ENCODE measurements around the gene KLHL29. TPM values are rescaled to one million over a fixed set of nuclear protein-coding genes. Genes with fewer than 3 reads are reported as not detected.
A peak's percentile ranks its signal among the peaks of the same experiment; 100 is the strongest.

Gene KLHL29
- total and polyA plus RNA-seq, 9 donors: 3.0 to 6.6 (median 3.9) TPM

DNA sequence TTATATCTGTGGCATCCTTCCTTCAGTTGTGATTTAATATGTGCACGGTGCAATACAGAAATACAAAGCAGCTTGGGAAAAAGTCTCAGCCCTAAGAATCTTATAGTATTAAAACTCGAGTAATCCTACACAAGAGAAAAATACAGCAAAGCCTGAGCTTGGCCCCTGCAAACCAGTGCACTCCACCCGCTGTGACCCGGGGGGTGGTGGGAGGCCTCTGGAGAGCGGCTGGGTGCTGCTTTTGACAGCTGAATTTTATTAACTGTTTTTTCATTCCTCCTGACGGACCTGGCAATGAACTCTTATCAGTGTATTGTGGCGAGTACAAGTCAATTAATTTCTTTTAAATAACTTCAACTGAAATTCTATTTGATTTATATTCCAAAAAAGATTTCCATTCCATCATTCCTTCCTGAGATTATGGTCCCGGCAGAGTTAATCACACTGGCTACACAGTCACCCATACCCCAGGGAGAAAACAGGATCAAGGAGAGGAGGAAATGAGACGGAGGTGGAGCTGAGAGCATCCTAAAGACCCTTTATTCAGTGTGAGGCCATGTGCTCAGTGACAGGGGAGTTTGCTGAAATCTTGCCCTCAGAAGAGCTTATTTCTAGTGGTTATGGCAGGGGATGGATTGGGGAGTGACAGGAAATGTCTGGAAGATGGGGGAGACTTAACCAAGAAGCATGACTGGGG lies 124.8 kb downstream of the KLHL29 start:
- no peak for DNase-seq
- no peak overlapping the region for H3K27ac ChIP-seq
- no peaks in the 10 kb centered on the region for H3K36me3 ChIP-seq
- intact Hi-C loops (cut with DNase I): no loop called here
- H3K4me1 ChIP-seq (ENCODE audit: insufficient read depth): peaks cover 4% of the 10 kb centered on the region
- 38 to 63% (median 48%) methylated on average over 9 of the region's 9 CpGs for WGBS, 3 donors
- TF ChIP-seq CTCF (IDR thresholded peaks at IDR 0.05) (no peak), POLR2A (IDR thresholded peaks at IDR 0.05) (no peak), EP300 (IDR thresholded peaks at IDR 0.05) (no peak)
- H3K4me3 ChIP-seq: no peak overlapping the region
- H3K9me3 ChIP-seq: no peaks in the 10 kb centered on the region
- H3K27me3 ChIP-seq: no peaks in the 10 kb centered on the region

GRCh38 chr2:23510471-23510870 lies 125.5 kb downstream of the KLHL29 start:
- Histone ChIP-seq H3K27ac (no peak overlapping the region), H3K27me3 (no peaks in the 10 kb centered on the region), H3K36me3 (no peaks in the 10 kb centered on the region), H3K9me3 (no peaks in the 10 kb centered on the region), H3K4me3 (no peak overlapping the region), H3K4me1 (ENCODE audit: insufficient read depth) (peaks cover 4% of the 10 kb centered on the region)
- no peak for TF ChIP-seq CTCF (IDR thresholded peaks at IDR 0.05)
- 98 to 100% (median 99%) methylated on average over 5 of the region's 5 CpGs for whole genome bisulfite sequencing, 3 donors
- no peak for DNase-seq
- intact Hi-C loops (cut with DNase I): no loop called here

DNA sequence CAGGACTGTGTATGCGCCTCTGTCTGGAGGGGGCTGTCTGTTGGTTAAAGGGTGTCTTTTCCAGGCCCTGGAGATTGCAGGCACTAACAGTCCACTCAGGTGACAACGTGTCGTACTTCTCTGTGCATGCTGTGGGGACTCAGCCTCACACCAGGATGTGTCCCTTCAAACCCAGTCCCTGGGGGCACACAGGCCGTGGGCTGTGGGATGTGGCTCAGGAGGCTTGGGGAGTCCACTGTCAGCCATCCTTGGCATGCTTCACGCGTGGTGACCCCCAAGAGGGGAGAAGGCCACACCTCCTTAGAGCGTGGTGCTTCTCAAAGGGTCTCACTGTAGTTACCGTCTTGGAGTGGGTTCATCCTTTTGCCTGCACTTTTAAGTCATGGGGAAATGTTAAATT lies 127.8 kb downstream of the KLHL29 start:
- Histone ChIP-seq H3K4me1 (ENCODE audit: insufficient read depth) (no peaks in the 10 kb centered on the region), H3K27me3 (no peaks in the 10 kb centered on the region), H3K4me3 (no peak overlapping the region), H3K36me3 (no peaks in the 10 kb centered on the region), H3K9me3 (no peaks in the 10 kb centered on the region), H3K27ac (no peak overlapping the region)
- TF ChIP-seq POLR2A (IDR thresholded peaks at IDR 0.05) (no peak), CTCF (IDR thresholded peaks at IDR 0.05) (no peak), EP300 (IDR thresholded peaks at IDR 0.05) (no peak)
- intact Hi-C loops (cut with DNase I): no loop called here
- no peak for DNase-seq
- 87 to 94% (median 87%) methylated on average over 8 of the region's 8 CpGs for WGBS, 3 donors

DNA sequence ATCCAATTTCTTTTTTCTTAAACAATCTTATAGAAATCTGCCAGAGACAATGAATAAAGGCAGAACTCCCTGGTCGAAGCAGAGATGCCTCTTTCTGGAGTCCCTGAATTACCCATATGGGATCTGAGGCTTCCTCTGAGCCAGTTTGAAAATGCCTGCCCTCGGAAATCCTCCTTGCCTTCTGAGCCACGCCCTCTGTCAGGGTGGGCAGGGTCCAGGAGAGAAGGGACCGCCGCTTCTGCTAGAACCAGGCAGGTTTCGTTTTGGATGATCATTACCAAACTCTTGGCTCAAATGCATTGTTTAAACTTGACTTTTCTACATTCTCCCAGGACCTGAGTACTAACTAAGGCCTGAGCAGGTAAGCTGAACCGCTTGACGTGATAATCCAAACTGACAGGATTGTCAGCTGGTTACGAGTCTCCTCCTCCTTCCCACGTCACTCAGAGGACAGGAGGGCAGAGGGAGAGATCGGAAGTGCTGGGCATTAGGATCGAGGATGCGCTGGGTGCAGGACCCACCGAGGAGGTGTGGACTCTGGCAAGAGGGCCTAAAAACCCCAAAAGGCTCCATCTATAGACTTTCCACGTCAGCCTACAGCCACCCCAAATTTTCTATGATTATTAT lies 128.4 kb downstream of the KLHL29 start:
- H3K27me3 ChIP-seq: no peaks in the 10 kb centered on the region
- no peaks in the 10 kb centered on the region for H3K36me3 ChIP-seq
- peak overlapping the region in 1 of 2 donors; percentile 48 for H3K27ac ChIP-seq
- DNase-seq: no peak
- TF ChIP-seq EP300 (IDR thresholded peaks at IDR 0.05): no peak
- no peak for TF ChIP-seq POLR2A (IDR thresholded peaks at IDR 0.05)
- no peak for TF ChIP-seq CTCF (IDR thresholded peaks at IDR 0.05)
- intact Hi-C loops (cut with DNase I): no loop called here
- no peaks in the 10 kb centered on the region for H3K9me3 ChIP-seq
- H3K4me1 ChIP-seq (ENCODE audit: insufficient read depth): no peaks in the 10 kb centered on the region
- peak overlapping the region; percentile 2 for H3K4me3 ChIP-seq
- WGBS, 3 donors: 72 to 81% (median 79%) methylated on average over 15 of the region's 15 CpGs

Data from ovary (tissue), 9 donors.